ENCODE data around the gene PCDHGA3.

- TF ChIP-seq CTCF (IDR thresholded peaks at IDR 0.05; ENCODE audit: poor library complexity, severe bottlenecking) (no peak), MXI1 (conservative IDR thresholded peaks at IDR 0.05; ENCODE audit: poor library complexity, severe bottlenecking) (no peak), REST (IDR thresholded peaks at IDR 0.05; ENCODE audit: borderline replicate concordance) (no peak), POLR2AphosphoS5 (IDR thresholded peaks at IDR 0.05) (no peak), SMC3 (conservative IDR thresholded peaks at IDR 0.05; ENCODE audit: poor library complexity) (no peak), TAF1 (IDR thresholded peaks at IDR 0.05; ENCODE audit: low read depth) (no peak)
Measured at GRCh38 chr5:141345327-141345726, 1.7 kb downstream of the PCDHGA3 start.
